GM12878 (cell line): ENCODE measurements around the gene SPG7.

Source experiments
- CBX3 ChIP-seq: fragments of 200-600 bp; sonication (generic); IDR thresholded peaks from 2 replicates; pipeline ENCODE4 v1.6.1; 2016; ENCODE audit warnings: low read depth, borderline replicate concordance
- CEBPB ChIP-seq, 2 experiments: fragments of 150-350 bp in 1 of 2; IDR thresholded peaks; 2 replicates each; pipeline ENCODE4 v1.6.1; 2012 to 2014; ENCODE audit warnings: low read depth in 2 of 2, low read length in 2 of 2, borderline replicate concordance in 1 of 2, inconsistent platforms in 1 of 2
- CHD2 ChIP-seq: IDR thresholded peaks from 2 replicates; pipeline ENCODE4 v1.6.1; 2011; ENCODE audit warnings: low read depth, low read length, improper control_type of control experiment, borderline replicate concordance
- JUNB ChIP-seq: IDR thresholded peaks from 2 replicates; pipeline ENCODE4 v1.6.1; 2016; ENCODE audit warnings: antibody characterized with exemption, mild to moderate bottlenecking
- POLR2A ChIP-seq: IDR thresholded peaks from 2 replicates; pipeline ENCODE4 v1.6.1; 2011; ENCODE audit warnings: low read depth, mild to moderate bottlenecking, low read length
- RB1 ChIP-seq: fragments of 450-650 bp; formaldehyde crosslinking; IDR thresholded peaks from 2 replicates; pipeline ENCODE4 v1.6.1; 2017; ENCODE audit warnings: mild to moderate bottlenecking, borderline replicate concordance
- TBL1XR1 ChIP-seq: IDR thresholded peaks from 2 replicates; pipeline ENCODE4 v1.6.1; 2012; ENCODE audit warnings: low read depth, low read length, improper control_type of control experiment
- ZNF384 ChIP-seq: IDR thresholded peaks from 2 replicates; pipeline ENCODE4 v1.6.1; 2012; ENCODE audit warnings: low read depth, mild to moderate bottlenecking, low read length, improper control_type of control experiment, borderline replicate concordance
- TF ChIP-seq, protein P1 (sequence below): IDR thresholded peaks from 2 replicates; pipeline ENCODE4 v1.6.1; 2011; ENCODE audit warnings: low read depth, low read length, improper control_type of control experiment, borderline replicate concordance
- TF ChIP-seq, protein P2 (sequence below), 3 experiments: IDR thresholded peaks in 2 of 3; conservative IDR thresholded peaks in 1 of 3; 2 replicates each; pipeline ENCODE4 v1.5.1; 2011; ENCODE audit warnings: low read depth in 3 of 3, low read length in 3 of 3, mild to moderate bottlenecking in 3 of 3, control low read depth in 2 of 3, moderate library complexity in 2 of 3, inconsistent platforms in 1 of 3, mixed read lengths in 1 of 3; ENCODE audit not compliant: control insufficient read depth in 2 of 3, insufficient read depth in 1 of 3; ENCODE audit errors: extremely low read depth in 1 of 3
- TF ChIP-seq, protein P3 (sequence below): fragments of 450-650 bp; IDR thresholded peaks from 2 replicates; pipeline ENCODE4 v1.6.1; 2018; ENCODE audit warnings: borderline replicate concordance, mild to moderate bottlenecking; ENCODE audit not compliant: partially characterized antibody
- TF ChIP-seq, protein P4 (sequence below): IDR thresholded peaks from 2 replicates; pipeline ENCODE4 v1.6.1; 2012; ENCODE audit warnings: low read length, inconsistent platforms

DNA sequence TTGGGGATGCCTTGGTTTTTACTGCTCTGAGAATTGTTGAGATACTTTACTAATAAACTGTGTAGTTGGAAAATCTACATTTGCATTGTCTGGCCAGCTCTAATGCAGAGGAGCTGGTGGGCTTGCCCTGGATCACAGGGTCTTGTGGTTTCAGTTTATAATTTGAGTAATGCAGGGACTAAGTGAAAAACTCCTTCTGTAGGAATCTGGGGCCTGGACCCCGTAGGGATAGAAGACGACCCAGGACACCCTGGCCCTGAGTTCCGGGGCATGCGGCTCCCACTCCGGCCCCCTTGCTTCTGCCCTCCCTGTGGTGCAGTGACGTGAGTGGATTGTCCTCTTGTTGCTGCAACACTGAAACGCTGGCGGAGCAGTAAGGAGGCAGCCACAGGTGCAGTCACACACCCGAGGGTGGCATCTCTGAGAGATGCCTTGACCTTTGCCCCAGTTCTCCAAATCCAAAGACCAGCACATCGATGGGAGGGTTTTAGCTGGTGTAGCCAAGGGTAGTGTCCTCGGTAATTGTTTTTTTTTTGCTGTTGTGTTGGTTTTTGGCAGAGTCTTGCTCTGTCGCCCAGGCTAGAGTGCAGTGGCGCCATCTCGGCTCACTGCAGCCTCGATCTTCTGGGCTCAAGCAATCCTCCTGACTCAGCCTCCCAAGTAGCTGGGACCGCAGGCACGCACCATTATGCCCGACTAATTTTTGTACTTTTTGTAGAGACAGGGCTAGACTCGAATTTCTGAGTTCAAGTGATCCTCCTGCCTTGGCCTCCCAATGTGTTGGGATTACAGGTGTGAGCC, 49.7 kb downstream of the SPG7 start:
- TF ChIP-seq POLR2A, result peak; percentile 25; the same call in 1 of the 2 replicates
- TF ChIP-seq, protein P1, sequence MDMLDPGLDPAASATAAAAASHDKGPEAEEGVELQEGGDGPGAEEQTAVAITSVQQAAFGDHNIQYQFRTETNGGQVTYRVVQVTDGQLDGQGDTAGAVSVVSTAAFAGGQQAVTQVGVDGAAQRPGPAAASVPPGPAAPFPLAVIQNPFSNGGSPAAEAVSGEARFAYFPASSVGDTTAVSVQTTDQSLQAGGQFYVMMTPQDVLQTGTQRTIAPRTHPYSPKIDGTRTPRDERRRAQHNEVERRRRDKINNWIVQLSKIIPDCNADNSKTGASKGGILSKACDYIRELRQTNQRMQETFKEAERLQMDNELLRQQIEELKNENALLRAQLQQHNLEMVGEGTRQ, result no peak
- no peak for TF ChIP-seq CBX3
- TF ChIP-seq, protein P2, sequence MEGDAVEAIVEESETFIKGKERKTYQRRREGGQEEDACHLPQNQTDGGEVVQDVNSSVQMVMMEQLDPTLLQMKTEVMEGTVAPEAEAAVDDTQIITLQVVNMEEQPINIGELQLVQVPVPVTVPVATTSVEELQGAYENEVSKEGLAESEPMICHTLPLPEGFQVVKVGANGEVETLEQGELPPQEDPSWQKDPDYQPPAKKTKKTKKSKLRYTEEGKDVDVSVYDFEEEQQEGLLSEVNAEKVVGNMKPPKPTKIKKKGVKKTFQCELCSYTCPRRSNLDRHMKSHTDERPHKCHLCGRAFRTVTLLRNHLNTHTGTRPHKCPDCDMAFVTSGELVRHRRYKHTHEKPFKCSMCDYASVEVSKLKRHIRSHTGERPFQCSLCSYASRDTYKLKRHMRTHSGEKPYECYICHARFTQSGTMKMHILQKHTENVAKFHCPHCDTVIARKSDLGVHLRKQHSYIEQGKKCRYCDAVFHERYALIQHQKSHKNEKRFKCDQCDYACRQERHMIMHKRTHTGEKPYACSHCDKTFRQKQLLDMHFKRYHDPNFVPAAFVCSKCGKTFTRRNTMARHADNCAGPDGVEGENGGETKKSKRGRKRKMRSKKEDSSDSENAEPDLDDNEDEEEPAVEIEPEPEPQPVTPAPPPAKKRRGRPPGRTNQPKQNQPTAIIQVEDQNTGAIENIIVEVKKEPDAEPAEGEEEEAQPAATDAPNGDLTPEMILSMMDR (IDR thresholded peaks at IDR 0.05 in 2 of 3, conservative IDR thresholded peaks at IDR 0.05 in 1 of 3; ENCODE audit: control insufficient read depth in 2 of 3, extremely low read depth in 1 of 3, insufficient read depth in 1 of 3, low read depth in 3 of 3, low read length in 3 of 3), result no peak
- TF ChIP-seq, protein P3, sequence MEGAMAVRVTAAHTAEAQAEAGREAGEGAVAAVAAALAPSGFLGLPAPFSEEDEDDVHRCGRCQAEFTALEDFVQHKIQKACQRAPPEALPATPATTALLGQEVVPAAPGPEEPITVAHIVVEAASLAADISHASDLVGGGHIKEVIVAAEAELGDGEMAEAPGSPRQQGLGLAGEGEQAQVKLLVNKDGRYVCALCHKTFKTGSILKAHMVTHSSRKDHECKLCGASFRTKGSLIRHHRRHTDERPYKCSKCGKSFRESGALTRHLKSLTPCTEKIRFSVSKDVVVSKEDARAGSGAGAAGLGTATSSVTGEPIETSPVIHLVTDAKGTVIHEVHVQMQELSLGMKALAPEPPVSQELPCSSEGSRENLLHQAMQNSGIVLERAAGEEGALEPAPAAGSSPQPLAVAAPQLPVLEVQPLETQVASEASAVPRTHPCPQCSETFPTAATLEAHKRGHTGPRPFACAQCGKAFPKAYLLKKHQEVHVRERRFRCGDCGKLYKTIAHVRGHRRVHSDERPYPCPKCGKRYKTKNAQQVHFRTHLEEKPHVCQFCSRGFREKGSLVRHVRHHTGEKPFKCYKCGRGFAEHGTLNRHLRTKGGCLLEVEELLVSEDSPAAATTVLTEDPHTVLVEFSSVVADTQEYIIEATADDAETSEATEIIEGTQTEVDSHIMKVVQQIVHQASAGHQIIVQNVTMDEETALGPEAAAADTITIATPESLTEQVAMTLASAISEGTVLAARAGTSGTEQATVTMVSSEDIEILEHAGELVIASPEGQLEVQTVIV, result no peak
- TF ChIP-seq, protein P4, sequence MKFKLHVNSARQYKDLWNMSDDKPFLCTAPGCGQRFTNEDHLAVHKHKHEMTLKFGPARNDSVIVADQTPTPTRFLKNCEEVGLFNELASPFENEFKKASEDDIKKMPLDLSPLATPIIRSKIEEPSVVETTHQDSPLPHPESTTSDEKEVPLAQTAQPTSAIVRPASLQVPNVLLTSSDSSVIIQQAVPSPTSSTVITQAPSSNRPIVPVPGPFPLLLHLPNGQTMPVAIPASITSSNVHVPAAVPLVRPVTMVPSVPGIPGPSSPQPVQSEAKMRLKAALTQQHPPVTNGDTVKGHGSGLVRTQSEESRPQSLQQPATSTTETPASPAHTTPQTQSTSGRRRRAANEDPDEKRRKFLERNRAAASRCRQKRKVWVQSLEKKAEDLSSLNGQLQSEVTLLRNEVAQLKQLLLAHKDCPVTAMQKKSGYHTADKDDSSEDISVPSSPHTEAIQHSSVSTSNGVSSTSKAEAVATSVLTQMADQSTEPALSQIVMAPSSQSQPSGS, result no peak
- TF ChIP-seq CHD2, result no peak
- TF ChIP-seq TBL1XR1, result no peak
- no peak for TF ChIP-seq ZNF384
- no peak for TF ChIP-seq JUNB
- TF ChIP-seq RB1, result no peak
- no peak for TF ChIP-seq CEBPB (IDR thresholded peaks at IDR 0.05; ENCODE audit: borderline replicate concordance in 1 of 2, low read depth in 2 of 2, low read length in 2 of 2)
